ENCODE data around the gene COL21A1.

COL21A1 gene

DNA sequence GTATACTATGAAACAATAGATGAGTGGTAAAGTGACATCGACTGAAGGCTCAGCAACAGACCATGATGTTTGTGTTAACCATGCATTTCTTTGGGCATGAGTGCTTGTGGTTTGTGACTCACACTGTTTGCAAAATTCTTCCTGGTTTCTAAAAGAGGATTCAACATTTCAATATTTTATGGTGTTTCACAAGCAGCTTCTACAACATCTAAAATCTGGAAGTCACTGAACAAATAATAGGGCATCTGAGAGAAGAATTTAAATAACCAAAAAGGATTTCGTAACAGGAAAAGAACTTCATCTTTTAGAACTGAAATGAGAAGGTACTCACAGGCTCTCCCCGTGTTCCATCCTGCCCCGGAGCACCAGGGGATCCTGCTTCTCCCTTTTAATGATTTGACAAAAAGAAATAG lies 146.2 kb downstream of the COL21A1 start:
- DNase-seq, result peak; percentile 98

DNA sequence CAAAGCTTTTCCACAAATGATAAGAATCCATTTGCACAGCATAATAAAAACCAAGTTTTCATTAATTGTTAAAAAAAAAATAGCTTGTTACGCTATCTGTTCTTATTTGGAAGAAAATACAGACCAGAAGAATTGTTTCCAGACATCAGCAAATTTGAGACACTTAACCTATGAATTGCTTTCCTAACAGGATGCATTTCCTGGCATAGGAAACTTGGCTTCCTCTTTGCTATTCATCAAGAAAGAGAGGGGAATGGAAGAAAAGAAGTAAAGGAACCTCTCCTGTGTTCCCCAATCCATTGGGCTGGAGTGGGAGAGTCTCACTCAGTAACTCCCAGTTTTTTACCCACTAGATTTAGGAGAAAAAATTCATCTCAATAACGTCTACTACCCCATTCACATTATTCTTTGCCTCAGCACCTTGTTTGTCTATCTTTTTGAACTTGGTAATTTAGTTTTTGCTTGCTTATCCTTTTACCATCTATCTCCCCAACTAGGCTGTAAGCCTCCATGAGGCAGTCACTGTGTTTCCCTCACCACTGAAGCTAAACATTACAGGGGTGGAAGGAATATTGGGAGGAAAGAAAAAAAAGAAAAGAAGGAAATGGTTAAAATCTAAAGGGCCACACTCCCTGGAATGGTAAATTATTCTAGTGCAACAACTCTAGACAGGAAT lies 150.3 kb downstream of the COL21A1 start:
- DNase-seq, result no peak

DNA sequence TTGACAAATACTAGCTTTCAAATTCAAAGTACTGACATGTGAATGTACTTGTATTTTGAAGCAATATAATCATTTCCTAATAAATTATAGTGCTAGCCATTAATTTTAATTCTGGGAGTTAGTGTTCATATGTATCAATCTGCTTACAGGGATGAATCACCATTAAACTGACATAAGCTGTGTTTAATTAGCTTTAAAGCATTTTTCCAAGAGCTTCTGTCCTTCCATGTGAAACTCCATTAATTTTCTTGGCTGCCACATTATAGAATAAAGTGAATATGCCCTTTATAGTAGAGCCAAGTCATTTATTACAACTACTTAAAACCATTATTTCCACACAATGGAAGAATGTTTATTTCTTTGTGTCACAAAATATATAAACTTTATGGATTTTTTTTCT lies 150.8 kb downstream of the COL21A1 start:
- DNase-seq, result no peak

DNA sequence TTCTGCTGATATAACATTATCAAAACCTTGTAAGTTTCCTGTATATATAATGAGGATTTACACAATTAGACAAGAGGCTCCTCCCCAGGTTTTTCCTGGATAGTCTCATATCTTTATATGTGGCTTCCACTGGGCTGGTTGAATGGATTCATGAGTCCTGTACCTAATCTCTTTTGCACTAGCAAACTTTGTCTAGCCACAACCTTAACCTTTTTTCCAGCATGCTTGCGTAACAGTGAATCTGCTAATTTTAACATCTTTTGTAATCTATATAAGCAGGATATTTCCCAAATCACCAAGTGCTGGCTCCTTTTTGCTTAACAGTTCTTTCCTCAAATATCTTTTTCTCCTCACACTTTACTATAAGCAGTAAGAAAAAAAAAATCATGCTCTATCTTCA lies 153.6 kb downstream of the COL21A1 start:
- DNase-seq, result peak; percentile 49

DNA sequence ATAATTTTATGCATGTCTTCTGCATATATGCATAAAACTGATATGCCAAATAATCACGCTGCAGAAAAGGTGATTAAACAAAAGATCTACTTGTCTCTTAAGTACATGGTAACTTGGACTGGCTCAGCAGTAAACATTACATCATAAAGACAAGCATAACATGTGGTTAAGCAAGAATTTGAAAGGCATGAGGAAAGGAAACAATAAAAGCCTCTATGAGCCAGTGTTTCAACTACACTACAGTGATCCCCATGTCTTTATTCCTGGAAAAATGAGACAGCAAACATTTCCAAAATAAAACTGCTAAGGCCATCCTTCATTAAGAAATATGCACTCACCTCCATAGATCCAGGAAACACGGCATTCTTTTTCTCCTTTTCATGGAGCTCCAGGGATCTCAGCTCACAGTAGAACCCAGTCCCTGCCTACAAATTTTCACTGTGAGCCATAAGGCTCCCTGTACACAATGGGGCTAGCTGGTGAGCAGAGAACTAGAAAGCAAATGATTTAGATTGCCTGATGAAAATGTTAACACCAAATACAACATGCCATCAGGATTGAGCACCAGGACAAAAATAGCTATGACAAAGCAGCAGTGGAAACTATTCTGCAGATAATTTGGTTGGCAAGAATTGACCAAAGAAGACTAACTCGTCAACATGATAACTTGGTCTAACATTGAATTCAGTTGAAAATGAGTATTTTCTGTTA lies 156.1 kb downstream of the COL21A1 start:
- DNase-seq, result peak; percentile 66

DNA sequence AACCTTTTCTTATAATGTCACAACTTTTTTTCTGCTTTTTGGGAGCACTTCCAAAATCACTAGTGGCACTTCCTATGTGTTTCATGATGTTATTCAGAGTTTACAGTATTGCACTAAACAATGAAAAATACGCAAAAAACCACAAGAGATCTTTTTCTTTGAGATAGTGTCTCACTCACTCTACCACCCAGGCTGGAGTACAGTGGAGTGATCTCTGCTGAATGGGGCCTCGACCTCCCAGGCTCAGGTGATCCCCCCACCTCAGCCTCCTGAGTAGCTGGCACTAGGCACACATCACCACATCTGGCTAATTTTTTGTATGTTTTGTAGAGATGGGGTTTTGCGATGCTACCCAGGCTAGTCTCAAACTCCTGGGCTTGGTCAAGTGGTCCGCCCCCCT lies 158.7 kb downstream of the COL21A1 start:
- DNase-seq, result no peak

DNA sequence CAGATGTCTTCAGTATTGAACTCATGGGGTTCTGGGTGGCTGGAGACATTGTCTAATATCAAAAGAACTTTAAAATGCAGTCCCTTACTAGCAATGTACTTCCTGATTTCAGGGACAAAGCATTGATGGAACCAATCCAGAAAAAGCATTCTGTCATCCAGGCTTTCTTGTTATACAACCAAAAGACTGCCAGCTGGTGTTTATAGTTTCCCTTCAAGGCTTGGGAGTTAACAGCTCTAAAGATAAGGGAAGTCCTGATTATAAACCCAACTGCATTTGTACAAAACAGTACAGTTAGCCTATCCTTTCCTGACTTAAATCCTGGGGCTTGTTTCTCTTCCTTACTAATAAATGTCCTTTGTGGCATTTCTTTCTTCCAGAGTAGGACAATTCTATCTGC lies 160.0 kb downstream of the COL21A1 start:
- peak; percentile 33 for DNase-seq

DNA sequence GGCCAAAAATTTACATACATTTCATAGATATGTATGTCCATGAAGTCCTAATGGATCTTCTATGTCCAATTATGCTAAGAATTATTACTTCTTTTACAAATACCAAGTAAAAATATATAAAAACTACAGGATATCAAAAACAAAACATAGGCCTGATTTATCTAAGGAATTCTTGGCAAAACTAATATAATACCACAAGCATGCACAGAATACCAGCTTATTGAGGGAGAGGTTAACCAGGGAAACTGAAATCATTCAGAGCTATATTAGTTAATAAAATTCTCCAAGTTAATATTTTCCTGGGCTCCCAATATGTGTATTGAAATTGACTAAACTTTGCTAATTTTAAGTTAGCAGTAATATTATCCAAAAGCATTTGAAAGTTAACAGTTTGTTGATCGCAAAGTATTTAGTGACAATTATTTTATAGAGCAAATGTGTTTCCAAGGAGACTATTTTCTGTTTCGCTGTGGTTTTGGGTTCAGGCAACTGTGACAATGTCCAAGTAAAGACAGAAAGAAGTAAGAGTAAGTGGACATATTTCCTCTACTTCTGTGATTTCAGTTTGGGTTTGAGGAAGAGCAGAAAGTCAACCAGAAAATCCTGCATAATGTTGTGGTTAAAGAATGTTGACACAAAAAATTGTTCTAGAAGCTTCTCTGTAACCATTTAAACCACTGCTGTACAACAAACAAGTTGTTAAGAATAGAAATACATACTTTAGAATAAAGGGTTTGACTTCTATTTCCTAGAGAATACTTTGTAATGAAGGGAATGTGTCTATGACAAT lies 167.4 kb downstream of the COL21A1 start:
- DNase-seq, result peak; percentile 60

DNA sequence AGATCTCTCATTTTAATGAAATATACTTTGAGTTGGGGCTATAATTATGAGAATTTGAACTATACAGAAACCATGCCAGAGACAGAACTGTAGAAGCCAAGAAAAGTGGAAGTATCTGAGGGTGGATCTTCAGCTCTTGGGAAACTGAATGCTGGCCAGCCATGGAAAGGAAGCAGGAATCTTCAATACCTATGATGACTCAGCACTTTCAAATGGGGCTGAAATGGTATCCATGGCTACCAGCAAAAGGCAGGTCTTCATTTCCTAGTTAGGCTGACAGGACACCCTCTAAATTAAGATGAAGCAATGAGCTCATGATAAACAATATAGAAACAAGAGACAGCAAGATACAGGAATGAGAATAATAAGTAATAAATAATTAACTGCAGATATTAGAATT lies 171.3 kb downstream of the COL21A1 start:
- DNase-seq, result peak; percentile 2

DNA sequence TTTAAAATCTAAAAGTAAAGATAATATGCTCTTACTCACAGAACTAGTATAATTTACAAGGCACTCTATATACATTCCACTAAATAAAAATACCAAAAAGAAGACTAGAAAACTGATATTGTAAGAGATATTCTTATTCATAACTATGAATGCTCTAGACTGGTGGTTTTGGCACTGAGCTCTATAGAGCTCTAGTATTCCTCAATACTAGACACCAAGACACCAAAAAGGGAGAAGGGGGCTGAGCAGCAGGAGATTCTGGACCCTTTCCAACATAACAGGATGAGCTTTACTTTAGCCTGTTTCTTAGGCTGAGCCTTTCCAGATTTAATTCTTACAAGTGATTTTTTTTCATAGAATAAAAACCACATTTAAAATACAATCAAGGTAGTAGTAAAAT lies 173.6 kb downstream of the COL21A1 start:
- DNase-seq, result no peak

DNA sequence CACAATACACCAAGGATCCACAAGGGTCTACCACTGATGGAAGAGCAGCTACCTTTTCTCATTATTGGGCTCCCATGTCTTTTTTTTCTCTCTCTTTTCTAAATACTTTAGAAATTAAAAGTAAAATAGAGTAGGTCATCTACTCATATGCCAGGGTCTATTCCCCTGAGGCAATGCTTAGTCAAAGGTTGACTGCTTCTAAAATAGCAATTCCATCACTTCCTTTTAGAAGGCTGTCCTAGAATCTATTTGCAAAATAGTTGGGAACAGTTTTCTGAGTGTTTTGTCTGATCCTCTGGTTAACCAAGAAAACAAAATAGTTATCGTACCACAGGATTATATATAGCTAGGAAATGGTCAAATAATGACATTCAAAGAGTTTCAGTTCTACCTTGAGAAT lies 174.1 kb downstream of the COL21A1 start:
- DNase-seq, result peak; percentile 29

DNA sequence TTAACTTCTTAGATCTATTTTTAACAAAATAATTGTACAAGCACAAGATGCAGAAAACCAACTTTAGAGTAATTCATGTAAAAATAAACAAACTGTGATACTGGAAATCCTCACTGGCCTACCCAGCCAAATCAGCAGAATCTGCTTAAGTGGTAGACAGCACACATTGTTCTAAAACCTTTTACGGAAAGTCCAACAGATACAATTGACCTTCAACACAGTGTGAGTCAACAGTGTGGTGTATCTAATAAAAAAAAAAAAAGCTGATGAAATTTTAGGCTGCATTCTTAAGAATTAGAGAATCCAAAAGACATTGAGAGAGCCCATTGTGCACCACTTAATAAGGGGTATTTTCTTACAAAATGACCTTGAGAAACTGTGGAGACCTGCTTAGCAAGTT lies 174.5 kb downstream of the COL21A1 start:
- DNase-seq, result no peak

DNA sequence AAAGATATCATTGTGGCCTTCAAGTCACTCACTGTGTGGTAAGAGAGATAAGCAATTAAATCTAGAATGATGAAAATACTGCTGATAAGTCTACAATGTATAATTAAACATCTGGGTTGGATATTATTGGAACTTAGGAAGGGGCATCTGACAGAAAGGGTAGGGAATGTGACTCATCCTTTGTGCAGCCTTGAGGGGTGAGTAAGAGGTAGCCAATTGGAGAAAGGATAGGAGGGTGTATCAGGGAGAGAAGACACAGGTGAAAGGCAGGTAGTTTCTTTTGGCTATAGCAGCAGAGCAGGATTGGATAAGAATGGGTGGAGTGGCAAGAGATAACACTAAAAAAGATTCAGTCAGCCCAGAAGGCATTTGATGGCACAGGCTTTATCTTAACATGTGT lies 182.0 kb downstream of the COL21A1 start:
- DNase-seq, result no peak

DNA sequence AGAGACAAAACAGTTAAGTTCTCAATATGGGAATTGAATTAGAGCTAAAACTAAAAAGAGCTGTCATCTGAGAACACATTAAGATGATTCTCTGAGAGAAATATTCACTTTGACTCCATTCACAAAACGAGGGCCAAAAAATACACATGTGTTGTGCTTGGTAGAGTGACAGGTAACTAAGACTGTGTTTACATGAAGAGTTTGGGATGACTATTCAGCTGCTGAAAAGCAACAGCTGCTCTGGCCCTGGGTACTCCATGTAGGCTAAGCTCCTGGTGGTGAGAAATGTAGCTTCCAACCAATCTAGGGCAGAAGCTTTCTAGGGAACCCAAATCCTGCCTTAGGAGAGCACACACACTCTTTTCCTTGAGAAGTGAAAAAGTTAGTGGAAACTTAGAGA lies 184.5 kb downstream of the COL21A1 start:
- no peak for DNase-seq

DNA sequence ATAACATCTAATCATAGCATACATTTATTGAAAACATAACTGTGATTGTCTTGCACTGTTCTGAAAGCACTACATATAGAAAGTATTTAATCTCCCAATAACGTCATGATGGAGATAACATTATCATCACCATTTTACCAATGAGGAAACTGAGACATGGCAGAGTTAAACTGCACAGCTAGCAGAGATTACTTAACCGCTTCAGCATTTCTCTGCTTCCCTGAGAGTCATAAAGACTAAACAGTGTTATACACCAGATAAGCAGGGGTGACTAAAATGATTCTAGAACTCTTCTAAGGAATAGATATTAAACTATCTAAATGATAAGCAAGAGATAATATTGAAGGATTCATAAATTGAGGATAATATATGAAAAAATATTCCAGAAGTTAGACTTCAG lies 188.7 kb downstream of the COL21A1 start:
- DNase-seq, result no peak

DNA sequence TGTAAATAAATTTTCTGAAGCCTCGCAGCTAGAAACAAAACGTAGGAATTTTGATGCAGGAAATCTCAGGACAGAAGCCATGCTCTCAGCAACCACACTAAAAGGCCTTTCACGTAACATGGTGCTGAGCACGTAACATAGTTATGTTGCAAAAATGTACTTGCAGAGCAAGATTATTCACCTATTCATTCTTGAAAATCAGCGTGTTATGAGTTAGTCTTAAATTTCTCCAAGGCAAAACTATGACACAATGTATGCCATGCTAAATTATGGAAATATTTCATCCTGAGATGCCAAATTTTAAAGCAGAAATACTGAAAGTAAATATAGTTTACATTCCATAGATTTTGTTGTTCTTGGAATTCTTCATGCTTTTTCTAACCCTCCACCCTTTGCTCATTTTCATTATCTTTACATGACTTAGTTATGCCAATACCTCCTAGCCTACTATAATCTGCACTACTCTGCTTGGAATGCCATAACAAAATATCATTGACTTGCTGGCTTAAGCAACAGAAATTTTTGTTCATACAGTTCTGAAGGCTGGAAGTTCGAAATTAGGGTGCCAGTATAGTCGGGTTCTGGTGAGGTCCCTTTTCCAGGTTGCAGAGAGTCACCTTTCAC lies 192.2 kb downstream of the COL21A1 start:
- DNase-seq, result no peak

DNA sequence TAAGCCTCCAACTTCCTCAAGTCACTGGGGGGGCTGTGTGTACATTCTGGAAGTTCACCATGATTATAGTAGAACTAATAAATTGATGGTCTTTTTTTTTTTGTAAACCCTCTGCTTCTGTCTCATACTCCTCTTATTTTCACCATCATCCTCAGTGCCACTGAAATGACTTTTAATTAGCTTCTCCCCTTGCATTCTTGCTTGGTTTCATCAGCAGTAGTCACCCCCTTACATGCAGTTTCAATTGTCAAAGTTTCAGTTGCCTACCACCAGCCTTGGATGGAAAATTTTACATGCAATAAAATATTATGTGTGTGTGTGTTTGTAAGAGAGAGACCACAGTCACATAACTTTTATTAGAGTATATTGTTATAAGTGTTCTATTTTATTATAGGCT lies 196.2 kb downstream of the COL21A1 start:
- no peak for DNase-seq

DNA sequence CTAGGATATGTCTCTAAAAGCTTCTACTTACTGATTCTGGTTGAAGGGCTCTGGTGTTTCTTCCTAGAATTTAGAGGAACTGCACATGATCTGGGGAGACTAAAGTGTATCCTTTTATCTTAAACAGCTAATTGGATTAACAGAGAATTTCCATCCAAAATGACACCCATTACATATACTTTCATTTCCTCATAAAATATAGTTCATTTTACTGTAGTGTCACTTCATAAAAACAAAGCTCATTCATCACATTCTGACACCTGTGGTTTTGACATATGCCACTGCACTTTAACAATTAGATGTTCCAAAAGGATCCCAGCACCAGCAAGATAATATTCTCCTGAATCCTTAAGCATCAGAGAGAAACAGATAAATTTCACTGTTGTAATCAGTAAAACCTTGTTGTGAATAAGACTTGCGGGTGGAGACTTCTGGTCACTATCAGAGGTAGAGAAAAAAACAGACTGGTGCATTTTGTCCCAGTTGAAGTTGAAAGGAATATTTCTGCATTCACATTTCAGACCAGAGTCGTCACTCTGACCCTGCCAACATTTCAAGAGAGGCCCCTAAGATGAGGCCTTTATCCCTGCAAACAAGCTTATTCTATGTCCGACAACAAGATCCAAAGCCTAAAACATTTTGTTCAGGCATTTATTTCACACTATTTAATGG lies 196.7 kb downstream of the COL21A1 start:
- DNase-seq, result peak; percentile 79

DNA sequence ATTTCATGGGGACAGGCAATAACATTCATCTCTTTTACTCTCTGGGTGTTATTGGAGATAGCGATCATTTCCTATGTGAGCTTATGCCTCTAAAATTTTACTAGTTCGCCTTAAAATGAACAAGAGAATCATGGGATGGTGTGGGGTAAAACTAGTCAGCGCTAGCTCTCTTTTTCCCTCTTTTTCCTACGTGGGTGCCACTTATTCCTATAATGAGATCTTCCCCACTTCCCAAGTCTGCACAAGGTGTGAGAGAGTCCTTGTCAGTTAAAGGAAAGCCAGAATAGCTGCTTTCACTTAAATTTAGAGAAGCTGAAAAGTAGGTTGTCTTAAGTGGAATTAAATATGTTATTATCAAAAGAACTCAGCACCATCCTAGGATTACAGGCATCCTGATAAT lies 198.8 kb downstream of the COL21A1 start:
- no peak for DNase-seq

DNA sequence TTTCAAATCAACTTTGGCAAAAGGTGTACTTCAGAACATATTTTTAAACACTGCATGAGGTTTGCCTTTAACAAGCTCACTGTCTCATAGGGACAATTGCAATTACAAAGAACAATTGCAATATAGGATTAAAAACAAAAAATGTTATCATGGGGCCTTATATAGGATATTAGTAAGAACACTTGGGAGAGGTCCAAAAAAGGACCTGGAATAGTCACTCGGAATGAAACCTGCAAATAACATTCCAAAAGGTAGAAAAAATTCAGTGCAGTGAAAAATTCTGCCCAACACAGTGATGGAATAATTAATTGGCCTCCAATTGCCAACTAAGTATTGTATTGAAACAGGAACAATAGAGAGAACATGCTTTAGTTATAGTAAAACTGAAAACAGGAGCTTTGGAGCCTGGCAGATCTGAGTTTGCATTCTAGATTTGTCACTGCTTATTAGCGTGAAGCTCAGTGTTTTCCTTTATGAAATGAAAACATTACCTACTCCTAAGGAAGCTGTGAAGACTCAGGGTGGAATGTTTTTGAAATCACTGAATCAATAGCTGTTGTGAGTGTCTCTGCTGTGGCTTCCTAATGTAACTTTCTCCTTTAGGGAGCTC lies 199.3 kb downstream of the COL21A1 start:
- no peak for DNase-seq

DNA sequence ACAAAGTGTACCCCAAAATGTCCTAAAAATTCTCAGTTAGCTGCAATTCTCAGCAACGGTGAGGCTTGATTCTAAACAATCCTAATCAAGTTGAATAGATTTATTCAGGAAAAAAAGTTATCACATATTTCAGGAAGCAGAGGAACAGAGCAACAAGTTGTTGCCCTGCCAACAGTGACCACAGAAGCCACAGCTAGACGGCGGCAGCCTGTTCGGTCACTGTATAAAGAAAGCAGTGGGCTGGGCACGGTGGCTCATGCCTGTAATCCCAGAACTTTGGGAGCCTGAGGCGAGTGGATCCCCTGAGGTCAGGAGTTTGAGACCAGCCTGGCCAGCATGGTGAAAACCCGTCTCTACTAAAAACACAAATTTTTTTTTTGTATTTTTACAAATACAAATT lies 200.8 kb downstream of the COL21A1 start:
- DNase-seq, result peak; percentile 74

DNA sequence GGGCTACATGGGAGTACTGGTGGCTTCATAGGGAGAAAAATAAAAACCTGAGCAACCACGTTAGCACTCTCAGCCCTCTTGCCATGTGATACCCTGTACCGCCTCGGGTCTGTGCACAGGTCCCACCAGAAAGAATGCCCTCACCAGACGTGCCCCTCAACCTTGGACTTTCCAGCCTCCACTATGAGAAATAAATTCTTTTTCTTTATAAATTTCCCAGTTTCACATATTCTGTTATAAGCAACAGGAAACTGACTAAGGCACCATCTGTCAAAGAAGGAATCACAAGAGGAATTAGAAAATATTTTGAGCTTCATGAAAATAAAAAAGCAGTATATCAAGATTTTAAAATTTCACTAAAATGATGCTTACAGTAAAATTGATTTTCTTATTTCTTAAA lies 203.6 kb downstream of the COL21A1 start:
- DNase-seq, result no peak

DNA sequence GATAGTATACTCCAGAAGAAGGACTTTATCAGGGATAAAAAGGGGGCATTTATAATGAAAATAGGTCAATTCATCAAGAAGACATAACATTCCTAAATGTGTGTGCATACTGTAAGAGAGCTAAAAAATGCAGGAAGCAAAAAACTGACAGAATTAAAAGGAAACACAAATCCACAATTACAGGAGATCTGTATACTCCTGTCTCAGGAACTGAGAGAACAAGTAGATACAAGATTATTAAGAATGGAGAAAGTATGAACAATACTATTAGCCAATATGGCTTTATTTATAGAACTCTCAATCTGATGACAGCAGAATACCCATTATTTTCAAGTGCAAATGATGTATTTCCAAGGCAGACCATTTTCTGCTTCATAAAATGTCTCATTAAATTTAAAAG lies 204.3 kb downstream of the COL21A1 start:
- DNase-seq, result no peak
